Measurements from ENCODE around the gene SP5. TPM values are rescaled to one million over a fixed set of nuclear protein-coding genes. Genes with fewer than 3 reads are reported as not detected.
"Not testable (repeated sequence)": the region's sequence is repeated elsewhere in the genome, so short reads cannot be mapped to it uniquely, and the experiment has no call there.

Gene SP5
- total RNA-seq, 1 donor from 2014 or later = 0.32 TPM

GRCh38 chr2:170751555-170751954 is 36.4 kb downstream of the SP5 start:
- intact Hi-C loops (cut with micrococcal nuclease); H3K9me3 Mint-ChIP-seq; H3K36me3 Mint-ChIP-seq (ENCODE audit: low read depth); H3K4me3 Mint-ChIP-seq (ENCODE audit: low read depth); H3K27ac Mint-ChIP-seq; H3K4me1 Mint-ChIP-seq (ENCODE audit: low read depth); DNase-seq (ENCODE audit: low spot score): not testable (repeated sequence)
- H3K27me3 Mint-ChIP-seq (ENCODE audit: low read depth) = peaks cover 37% of the 10 kb centered on the region

GRCh38 chr2:170761572-170761971 is 46.4 kb downstream of the SP5 start:
- peaks cover 7% of the 10 kb centered on the region for H3K27me3 Mint-ChIP-seq (ENCODE audit: low read depth)
- H3K36me3 Mint-ChIP-seq (ENCODE audit: low read depth) = no peaks in the 10 kb centered on the region
- intact Hi-C loops (cut with micrococcal nuclease) = no loop called here
- peaks cover 2% of the 10 kb centered on the region for H3K4me1 Mint-ChIP-seq (ENCODE audit: low read depth)
- H3K4me3 Mint-ChIP-seq (ENCODE audit: low read depth) = no peak overlapping the region
- DNase-seq (ENCODE audit: low spot score) = no peak
- H3K27ac Mint-ChIP-seq = no peak overlapping the region
- H3K9me3 Mint-ChIP-seq = no peaks in the 10 kb centered on the region

- Mint-ChIP-seq H3K27ac (no peak overlapping the region), H3K9me3 (no peaks in the 10 kb centered on the region), H3K4me3 (ENCODE audit: low read depth) (no peak overlapping the region), H3K4me1 (ENCODE audit: low read depth) (peaks cover 2% of the 10 kb centered on the region), H3K27me3 (ENCODE audit: low read depth) (peaks cover 7% of the 10 kb centered on the region), H3K36me3 (ENCODE audit: low read depth) (no peaks in the 10 kb centered on the region)
- no peak for DNase-seq (ENCODE audit: low spot score)
- intact Hi-C loops (cut with micrococcal nuclease) = no loop called here
These were observed 47.6 kb downstream of the SP5 start for GRCh38 chr2:170762760-170763159.

- no peaks in the 10 kb centered on the region for H3K9me3 Mint-ChIP-seq
- no peak overlapping the region for H3K27ac Mint-ChIP-seq
- no peak for DNase-seq (ENCODE audit: low spot score)
- no peak overlapping the region for H3K4me3 Mint-ChIP-seq (ENCODE audit: low read depth)
- peaks cover 2% of the 10 kb centered on the region for H3K4me1 Mint-ChIP-seq (ENCODE audit: low read depth)
- H3K36me3 Mint-ChIP-seq (ENCODE audit: low read depth) = no peaks in the 10 kb centered on the region
- intact Hi-C loops (cut with micrococcal nuclease) = no loop called here
- peaks cover 8% of the 10 kb centered on the region for H3K27me3 Mint-ChIP-seq (ENCODE audit: low read depth)
These were observed 48.1 kb downstream of the SP5 start for GRCh38 chr2:170763232-170763631.

- H3K4me3 Mint-ChIP-seq (ENCODE audit: low read depth) = no peak overlapping the region
- no peaks in the 10 kb centered on the region for H3K36me3 Mint-ChIP-seq (ENCODE audit: low read depth)
- H3K27ac Mint-ChIP-seq = no peak overlapping the region
- H3K9me3 Mint-ChIP-seq = no peaks in the 10 kb centered on the region
- intact Hi-C loops (cut with micrococcal nuclease) = no loop called here
- H3K4me1 Mint-ChIP-seq (ENCODE audit: low read depth) = peaks cover 2% of the 10 kb centered on the region
- peaks cover 10% of the 10 kb centered on the region for H3K27me3 Mint-ChIP-seq (ENCODE audit: low read depth)
- no peak for DNase-seq (ENCODE audit: low spot score)
These were observed 49.7 kb downstream of the SP5 start for GRCh38 chr2:170764880-170765261.

GRCh38 chr2:170766693-170767092 is 51.6 kb downstream of the SP5 start:
- DNase-seq (ENCODE audit: low spot score) = no peak
- H3K27me3 Mint-ChIP-seq (ENCODE audit: low read depth) = peaks cover 11% of the 10 kb centered on the region
- H3K4me3 Mint-ChIP-seq (ENCODE audit: low read depth) = no peak overlapping the region
- peaks cover 12% of the 10 kb centered on the region for H3K4me1 Mint-ChIP-seq (ENCODE audit: low read depth)
- no peaks in the 10 kb centered on the region for H3K36me3 Mint-ChIP-seq (ENCODE audit: low read depth)
- no peak overlapping the region for H3K27ac Mint-ChIP-seq
- intact Hi-C loops (cut with micrococcal nuclease) = no loop called here
- no peaks in the 10 kb centered on the region for H3K9me3 Mint-ChIP-seq

Other genes with a start within 250 kb of the SP5 start
- not detected in 2 replicates for gene ERICH2, start 55.0 kb downstream of the SP5 start, total RNA-seq
- 41.4 and 42.0 TPM in 2 replicates for gene GAD1, start 101.5 kb downstream of the SP5 start, total RNA-seq
- gene GORASP2, start 213.9 kb downstream of the SP5 start, total RNA-seq = 92.4 and 92.8 TPM in 2 replicates